Ovary (tissue), 9 donors: ENCODE results near the gene CFAP210. TPM values are rescaled to one million over a fixed set of nuclear protein-coding genes. Genes with fewer than 3 reads are reported as not detected.
"Not testable (repeated sequence)": the region's sequence is repeated elsewhere in the genome, so short reads cannot be mapped to it uniquely, and the experiment has no call there.

Experiments
- DNase-seq, 5 donors: peaks; one replicate each; pipeline ENCODE4 v3.0.0-alpha.2; 2019 to 2020
- H3K27ac ChIP-seq, 2 donors: fragments of 200-600 bp; one replicate each; pipeline versions ENCODE4 v1.5.1 to v1.8.0; 2019 to 2022
- H3K27me3 ChIP-seq: fragments of 200-600 bp; one replicate; pipeline ENCODE4 v1.8.0; 2022
- H3K36me3 ChIP-seq: fragments of 200-600 bp; sonication (generic); one replicate; pipeline ENCODE4 v1.5.1; 2019
- H3K4me1 ChIP-seq: one replicate; pipeline ENCODE4 v1.8.1; 2013; ENCODE audit warnings: mild to moderate bottlenecking, moderate library complexity; ENCODE audit not compliant: insufficient read depth
- H3K4me3 ChIP-seq: fragments of 200-600 bp; sonication (generic); one replicate; pipeline ENCODE4 v1.5.1; 2017
- H3K9me3 ChIP-seq, 2 donors: fragments of 200-600 bp in 1 of 2; sonication (generic) in 1 of 2; one replicate each; pipeline versions ENCODE4 v1.5.1 to v1.8.1; 2013 to 2019; ENCODE audit warnings: mild to moderate bottlenecking in 1 of 2, moderate library complexity in 1 of 2
- CTCF ChIP-seq, 3 donors: fragments of 450-650 bp in 2 of 3; fragments of 200-600 bp in 1 of 3; IDR thresholded peaks; one replicate each; pipeline versions ENCODE4 v1.5.1 to v1.8.0; 2016 to 2022; ENCODE audit warnings: antibody characterized with exemption in 3 of 3, mild to moderate bottlenecking in 1 of 3
- EP300 ChIP-seq: sonication (generic); formaldehyde crosslinking; IDR thresholded peaks from one replicate; pipeline ENCODE4 v1.6.1; 2017; ENCODE audit warnings: antibody characterized with exemption
- POLR2A ChIP-seq: fragments of 450-650 bp; IDR thresholded peaks from one replicate; pipeline ENCODE4 v1.6.1; 2017; ENCODE audit warnings: antibody characterized with exemption, mild to moderate bottlenecking, moderate library complexity
- WGBS, 3 donors: extraction: QIAGEN DNeasy Blood & Tissue Kit in 1 of 3; methylation state at CpG; one replicate each; pipeline versions ENCODE4 v1.1.5 to v1.1.7; 2013 to 2017; 5-methylcytosine and 5-hydroxymethylcytosine counted together
- intact Hi-C, 4 donors: fragments of 100-400 bp; cut with DNase I; formaldehyde crosslinking; loops; one replicate each; pipeline versions ENCODE4 v1.11.0 to v1.15.1; 2022 to 2023
- polyA plus RNA-seq, 2 donors: library from polyadenylated mRNA; stranded (reverse); fragments of 200-250 nt in 1 of 2; fragments of 350-450 nt in 1 of 2; fragmentation: Illumina TruSeq in 1 of 2; extraction: RNeasy Lipid Tissue Mini Kit (QIAGEN cat#74804) in 1 of 2; gene quantifications; one replicate each; pipeline ENCODE4 v1.2.3, GENCODE V29; 2013 to 2014
- total RNA-seq, 7 donors: library from RNA; depleted of rRNA in 2 of 7; stranded (reverse); fragments of >200 nt in 2 of 7; fragmentation: NEBNext Ultra II Directional in 3 of 7; extraction: Animal tissue kit (Norgen Biotek cat#: 25700) in 3 of 7; gene quantifications; one replicate each; pipeline versions ENCODE4 v1.1.0 to v1.2.4, GENCODE V29; 2016 to 2023
- donor health status: DM: no; HTN: no; CAD: no; lungs with moderate emphysema.
- donor health status: DM: no; HTN: no; CAD: no.
- donor health status: Bipolar disorder and iron deficiency.
- donor health status: DM: yes; HTN: yes; CAD: no.
- donor health status: DM: no; HTN: no; CAD: no.
- donor health status: DM: yes; HTN: yes; CAD: no.

The CFAP210 gene
- total and polyA plus RNA-seq, 9 donors, result 0.07 to 2.8 (median 0.75) TPM; not detected in 1

- Histone ChIP-seq H3K9me3 (no peaks in the 10 kb centered on the region), H3K4me1 (no peaks in the 10 kb centered on the region), H3K27ac (no peak overlapping the region), H3K4me3 (no peak overlapping the region), H3K27me3 (no peaks in the 10 kb centered on the region), H3K36me3 (no peaks in the 10 kb centered on the region)
- intact Hi-C loops, result loop anchor here in 1 of 4 donors (10.0 kb wide), 1 partner anchor 1111 kb away; no protein-coding TSS in a partner anchor
- no peak for TF ChIP-seq POLR2A
- no peak for TF ChIP-seq EP300
- no peak for TF ChIP-seq CTCF (IDR thresholded peaks at IDR 0.05)
- 24 to 44% (median 30%) methylated on average over 2 of the region's 2 CpGs for WGBS, 3 donors
- no peak for DNase-seq
Measured at GRCh38 chr2:169705927-169706326, 11.7 kb upstream of the CFAP210 start.

- Histone ChIP-seq H3K27me3 (no peaks in the 10 kb centered on the region), H3K36me3 (no peaks in the 10 kb centered on the region), H3K27ac (no peak overlapping the region), H3K9me3 (no peaks in the 10 kb centered on the region), H3K4me3 (no peak overlapping the region), H3K4me1 (no peaks in the 10 kb centered on the region)
- intact Hi-C loops, result loop anchor here in 1 of 4 donors (10.0 kb wide), 1 partner anchor 1109 kb away; no protein-coding TSS in a partner anchor
- 83 to 95% (median 92%) methylated on average over 1 of the region's 1 CpG for WGBS, 3 donors
- no peak for TF ChIP-seq CTCF (IDR thresholded peaks at IDR 0.05)
- no peak for TF ChIP-seq EP300
- no peak for TF ChIP-seq POLR2A
- DNase-seq, result no peak
Measured at GRCh38 chr2:169704160-169704708, 10.0 kb upstream of the CFAP210 start.

GRCh38 chr2:169702996-169703395, 8.8 kb upstream of the CFAP210 start:
- H3K9me3 ChIP-seq, result no peaks in the 10 kb centered on the region
- H3K36me3 ChIP-seq, result no peaks in the 10 kb centered on the region
- H3K27ac ChIP-seq, result no peak overlapping the region
- 17 to 49% (median 46%) methylated on average over 3 of the region's 3 CpGs for WGBS, 3 donors
- no peak for TF ChIP-seq EP300
- TF ChIP-seq POLR2A, result no peak
- TF ChIP-seq CTCF (IDR thresholded peaks at IDR 0.05), result no peak
- DNase-seq, result no peak
- no peak overlapping the region for H3K4me3 ChIP-seq
- no peaks in the 10 kb centered on the region for H3K27me3 ChIP-seq
- H3K4me1 ChIP-seq, result no peaks in the 10 kb centered on the region
- intact Hi-C loops, result loop anchor here in 1 of 4 donors (10.0 kb wide), 1 partner anchor 1108 kb away; no protein-coding TSS in a partner anchor

- H3K36me3 ChIP-seq, H3K27me3 ChIP-seq, H3K9me3 ChIP-seq, H3K27ac ChIP-seq, intact Hi-C loops, H3K4me1 ChIP-seq, DNase-seq, H3K4me3 ChIP-seq: not testable (repeated sequence)
- 94 to 97% (median 97%) methylated on average over 2 of the region's 2 CpGs for WGBS, 3 donors
Measured at GRCh38 chr2:169699173-169699572, 5.0 kb upstream of the CFAP210 start.

GRCh38 chr2:169696381-169696780, 2.2 kb upstream of the CFAP210 start:
- H3K4me1 ChIP-seq, result no peaks in the 10 kb centered on the region
- no peaks in the 10 kb centered on the region for H3K27me3 ChIP-seq
- H3K27ac ChIP-seq, result no peak overlapping the region
- intact Hi-C loops, result no loop called here
- H3K36me3 ChIP-seq, result no peaks in the 10 kb centered on the region
- no peaks in the 10 kb centered on the region for H3K9me3 ChIP-seq
- TF ChIP-seq EP300, result no peak
- TF ChIP-seq CTCF (IDR thresholded peaks at IDR 0.05), result no peak
- TF ChIP-seq POLR2A, result no peak
- no peak for DNase-seq
- H3K4me3 ChIP-seq, result no peak overlapping the region
